ENCODE results near the gene CDK18. TPM values are rescaled to one million over a fixed set of nuclear protein-coding genes. Genes with fewer than 3 reads are reported as not detected.

CDK18 gene
- total and polyA plus RNA-seq, 2 of the 8 experiments (the other 6 are each of a cell fraction or from before 2014, with no cell fraction given) = 31.2 to 44.0 TPM

- H3K79me1 ChIP-seq (ENCODE audit: low read depth, low read length) = no peaks in the 10 kb centered on the region
- 82% methylated on average over 12 of the region's 12 CpGs; no CpG with 5 or more reads in 1 of the 2 experiments for WGBS, 2 experiments (ENCODE audit: extremely low coverage in 1 of 2, insufficient coverage in 1 of 2, insufficient read length in 1 of 2, insufficient replicate concordance in 2 of 2, low coverage in 1 of 2, low lambda C conversion rate in 2 of 2, missing lambda C conversion rate in 1 of 2)
- H3K27ac ChIP-seq (ENCODE audit: low read depth, low read length) = no peak overlapping the region
- no peak overlapping the region for H2BK15ac ChIP-seq (ENCODE audit: low read length)
- peaks cover 0 to 11% (median 0%) of the 10 kb centered on the region in 4 experiments; a peak in 5 of 7 replicates for H3K4me1 ChIP-seq (replicated peaks in 1 of 4; ENCODE audit: control insufficient read depth in 3 of 4, insufficient read depth in 4 of 4, low read length in 3 of 4)
- H3K27me3 ChIP-seq (replicated peaks in 1 of 4; ENCODE audit: control insufficient read depth in 3 of 4, extremely low read depth in 1 of 4, insufficient read depth in 3 of 4, low read length in 3 of 4) = peaks cover 0 to 8% (median 3%) of the 10 kb centered on the region in 4 experiments; a peak in 3 of 7 replicates
- H4K20me1 ChIP-seq (replicated peaks in 1 of 2; ENCODE audit: control insufficient read depth in 1 of 2, insufficient read depth in 2 of 2, low read length in 2 of 2) = no peaks in the 10 kb centered on the region
- no peak overlapping the region for H3K14ac ChIP-seq (ENCODE audit: insufficient read length)
- no peak overlapping the region for H4K91ac ChIP-seq (replicated peaks; ENCODE audit: insufficient read length, low read length)
- H2AFZ ChIP-seq (ENCODE audit: low read length) = peak overlapping the region; percentile 34; the same call in 1 of the 2 replicates
- no peak for FAIRE-seq
- no peak for DNase-seq (ENCODE audit: low read depth in 1 of 2, low spot score in 2 of 2)
- H3K18ac ChIP-seq (ENCODE audit: extremely low read depth, low read length) = no peak overlapping the region
- H2BK12ac ChIP-seq (ENCODE audit: low read depth, low read length) = no peak overlapping the region; the same call in 1 of the 2 replicates
- ChIA-PET POLR2A (ENCODE audit: partially characterized antibody) (interaction anchor here (1.5 kb wide), 1 partner anchor 52 kb away, joined by 5 read pairs; the partner anchor contains the start of gene ELK4), CTCF (ENCODE audit: partially characterized antibody) (interaction anchor here (1.0 to 5.4 kb wide), 11 partner anchors 9 to 244 kb away, joined by 3 to 33 read pairs (median 4); no protein-coding TSS in a partner anchor)
- H3K23ac ChIP-seq (ENCODE audit: insufficient read length) = no peak overlapping the region
- no peak overlapping the region for H3K56ac ChIP-seq (replicated peaks; ENCODE audit: insufficient read length, low read depth, low read length)
- H2BK5ac ChIP-seq (ENCODE audit: low read depth, low read length) = no peak overlapping the region
- no peak overlapping the region for H2BK120ac ChIP-seq (replicated peaks; ENCODE audit: low read depth, low read length)
- H3K9ac ChIP-seq (replicated peaks in 1 of 4; ENCODE audit: extremely low read depth in 1 of 4, low read depth in 3 of 4, low read length in 3 of 4) = no peak overlapping the region
- no peaks in the 10 kb centered on the region for H3K9me3 ChIP-seq (ENCODE audit: insufficient read depth in 2 of 2, low read depth in 1 of 2, low read length in 1 of 2)
- H3K36me3 ChIP-seq (ENCODE audit: control insufficient read depth in 2 of 4, insufficient read depth in 4 of 4, low read length in 3 of 4) = no peaks in the 10 kb centered on the region
- no peaks in the 10 kb centered on the region for H3K79me2 ChIP-seq (ENCODE audit: control insufficient read depth in 1 of 2, insufficient read depth in 2 of 2, low read length in 2 of 2)
- H4K8ac ChIP-seq (ENCODE audit: extremely low read depth, insufficient read depth, low read length) = no peak overlapping the region
- H2AK5ac ChIP-seq (ENCODE audit: low read depth, low read length) = no peak overlapping the region
- H4K5ac ChIP-seq (ENCODE audit: insufficient read length, low read depth, low read length) = no peak overlapping the region
- H3K23me2 ChIP-seq (ENCODE audit: low read depth, low read length) = 0 out of 2 replicates have a peak, but pooled peaks cover 2% of the 10 kb centered on the region
- H2BK20ac ChIP-seq (ENCODE audit: low read length) = no peak overlapping the region
- H3K4me2 ChIP-seq (ENCODE audit: insufficient read depth in 1 of 2, low read depth in 2 of 2, low read length in 2 of 2) = no peak overlapping the region
- H3K4me3 ChIP-seq (ENCODE audit: extremely low read depth in 1 of 4, insufficient read depth in 2 of 4, low read depth in 3 of 4, low read length in 4 of 4) = no peak overlapping the region
- H3K4ac ChIP-seq (replicated peaks; ENCODE audit: insufficient read length, low read depth, low read length) = no peak overlapping the region
- TF ChIP-seq TAF1 (IDR thresholded peaks at IDR 0.05; ENCODE audit: low read depth, low read length) (no peak), EZH2 (IDR thresholded peaks at IDR 0.05; ENCODE audit: low read depth, low read length, severe bottlenecking) (no peak), SIRT6 (IDR thresholded peaks at IDR 0.05; ENCODE audit: low read length) (no peak), RAD21 (IDR thresholded peaks at IDR 0.05 in 1 of 2, conservative IDR thresholded peaks at IDR 0.05 in 1 of 2; ENCODE audit: low read depth in 2 of 2, low read length in 2 of 2) (no peak), FOSL1 (IDR thresholded peaks at IDR 0.05; ENCODE audit: insufficient read depth, low read depth, low read length) (no peak), SP1 (IDR thresholded peaks at IDR 0.05; ENCODE audit: low read depth, low read length) (no peak), POLR2AphosphoS5 (IDR thresholded peaks at IDR 0.05; ENCODE audit: low read depth, low read length) (no peak), CTBP2 (IDR thresholded peaks at IDR 0.05; ENCODE audit: borderline replicate concordance, insufficient read depth, insufficient read length, low read length) (no peak), JUND (IDR thresholded peaks at IDR 0.05; ENCODE audit: low read length) (no peak), CHD1 (IDR thresholded peaks at IDR 0.05; ENCODE audit: low read depth, low read length) (no peak), JUN (IDR thresholded peaks at IDR 0.05; ENCODE audit: low read depth, low read length) (no peak), PHF8 (conservative IDR thresholded peaks at IDR 0.05; ENCODE audit: low read depth, low read length) (no peak), SRF (IDR thresholded peaks at IDR 0.05; ENCODE audit: low read depth, low read length) (no peak), ATF3 (IDR thresholded peaks at IDR 0.05; ENCODE audit: insufficient read depth, low read depth, low read length) (no peak)
Measured at GRCh38 chr1:205579711-205580110, 75.2 kb downstream of the CDK18 start.
